DMS 273 (cell line): ENCODE data around the gene NPAS3.

Experiments used
- DNase-seq: peaks from one replicate; lab custom pipeline; 2025; ENCODE audit not compliant: unreplicated experiment; lab: John Stamatoyannopoulos, UW

Gene NPAS3

GRCh38 chr14:33774723-33775470 is 836.2 kb downstream of the NPAS3 start:
- no peak for DNase-seq

- no peak for DNase-seq
Measured at GRCh38 chr14:33776871-33777270, 838.2 kb downstream of the NPAS3 start.

GRCh38 chr14:33777681-33778080 is 839.0 kb downstream of the NPAS3 start:
- DNase-seq, result no peak

GRCh38 chr14:33780035-33780434 is 841.4 kb downstream of the NPAS3 start:
- DNase-seq, result no peak

- DNase-seq, result no peak
Measured at GRCh38 chr14:33781236-33781635, 842.6 kb downstream of the NPAS3 start.

- DNase-seq, result no peak
Measured at GRCh38 chr14:33782923-33783322, 844.2 kb downstream of the NPAS3 start.

- DNase-seq, result no peak
Measured at GRCh38 chr14:33786091-33786825, 847.6 kb downstream of the NPAS3 start.

- no peak for DNase-seq
Measured at GRCh38 chr14:33788161-33788560, 849.5 kb downstream of the NPAS3 start.

GRCh38 chr14:33790996-33791395 is 852.3 kb downstream of the NPAS3 start:
- DNase-seq, result no peak

GRCh38 chr14:33792009-33792719 is 853.5 kb downstream of the NPAS3 start:
- DNase-seq, result no peak

- peak; percentile 86 for DNase-seq
Measured at GRCh38 chr14:33792720-33793368, 854.2 kb downstream of the NPAS3 start.

- DNase-seq, result no peak
Measured at GRCh38 chr14:33793398-33794110, 854.9 kb downstream of the NPAS3 start.

GRCh38 chr14:33794791-33795305 is 856.2 kb downstream of the NPAS3 start:
- no peak for DNase-seq

- DNase-seq, result no peak
Measured at GRCh38 chr14:33796356-33796755, 857.7 kb downstream of the NPAS3 start.

GRCh38 chr14:33799705-33800570 is 861.3 kb downstream of the NPAS3 start:
- no peak for DNase-seq

- no peak for DNase-seq
Measured at GRCh38 chr14:33800735-33801163, 862.1 kb downstream of the NPAS3 start.

- DNase-seq, result no peak
Measured at GRCh38 chr14:33802737-33803136, 864.1 kb downstream of the NPAS3 start.

GRCh38 chr14:33805593-33805992 is 866.9 kb downstream of the NPAS3 start:
- DNase-seq, result no peak

- no peak for DNase-seq
Measured at GRCh38 chr14:33806905-33807304, 868.2 kb downstream of the NPAS3 start.
